GM12874 (cell line): ENCODE measurements around the gene MTMR6.

Experiments used
- CTCF ChIP-seq: IDR thresholded peaks from 2 replicates; pipeline ENCODE4 v1.5.1; 2011; ENCODE audit warnings: low read depth, mild to moderate bottlenecking, control low read depth, low read length, moderate library complexity; ENCODE audit not compliant: insufficient read depth

MTMR6 gene

GRCh38 chr13:25218019-25218418 lies 69.3 kb downstream of the MTMR6 start:
- TF ChIP-seq CTCF = no peak

GRCh38 chr13:25217023-25217885 lies 70.0 kb downstream of the MTMR6 start:
- TF ChIP-seq CTCF = no peak

GRCh38 chr13:25215253-25215575 lies 72.1 kb downstream of the MTMR6 start:
- TF ChIP-seq CTCF = no peak

- no peak for TF ChIP-seq CTCF
These were observed 72.6 kb downstream of the MTMR6 start for GRCh38 chr13:25214491-25215252.

GRCh38 chr13:25213715-25214114 lies 73.6 kb downstream of the MTMR6 start:
- TF ChIP-seq CTCF = no peak

- TF ChIP-seq CTCF = no peak
These were observed 76.3 kb downstream of the MTMR6 start for GRCh38 chr13:25210842-25211569.

GRCh38 chr13:25207291-25207810 lies 79.9 kb downstream of the MTMR6 start:
- no peak for TF ChIP-seq CTCF
